HG03159 (cell line): Measurements from ENCODE around the gene HEXD.
"Not testable (repeated sequence)": the region's sequence is repeated elsewhere in the genome, so short reads cannot be mapped to it uniquely, and the experiment has no call there.

Source experiments
- ATAC-seq: cut with Tn5 transposase; IDR thresholded peaks from one replicate; pipeline ENCODE4 v1.9.1; 2021; ENCODE audit warnings: mild to moderate bottlenecking, moderate library complexity; ENCODE audit not compliant: unreplicated experiment

Gene HEXD

DNA sequence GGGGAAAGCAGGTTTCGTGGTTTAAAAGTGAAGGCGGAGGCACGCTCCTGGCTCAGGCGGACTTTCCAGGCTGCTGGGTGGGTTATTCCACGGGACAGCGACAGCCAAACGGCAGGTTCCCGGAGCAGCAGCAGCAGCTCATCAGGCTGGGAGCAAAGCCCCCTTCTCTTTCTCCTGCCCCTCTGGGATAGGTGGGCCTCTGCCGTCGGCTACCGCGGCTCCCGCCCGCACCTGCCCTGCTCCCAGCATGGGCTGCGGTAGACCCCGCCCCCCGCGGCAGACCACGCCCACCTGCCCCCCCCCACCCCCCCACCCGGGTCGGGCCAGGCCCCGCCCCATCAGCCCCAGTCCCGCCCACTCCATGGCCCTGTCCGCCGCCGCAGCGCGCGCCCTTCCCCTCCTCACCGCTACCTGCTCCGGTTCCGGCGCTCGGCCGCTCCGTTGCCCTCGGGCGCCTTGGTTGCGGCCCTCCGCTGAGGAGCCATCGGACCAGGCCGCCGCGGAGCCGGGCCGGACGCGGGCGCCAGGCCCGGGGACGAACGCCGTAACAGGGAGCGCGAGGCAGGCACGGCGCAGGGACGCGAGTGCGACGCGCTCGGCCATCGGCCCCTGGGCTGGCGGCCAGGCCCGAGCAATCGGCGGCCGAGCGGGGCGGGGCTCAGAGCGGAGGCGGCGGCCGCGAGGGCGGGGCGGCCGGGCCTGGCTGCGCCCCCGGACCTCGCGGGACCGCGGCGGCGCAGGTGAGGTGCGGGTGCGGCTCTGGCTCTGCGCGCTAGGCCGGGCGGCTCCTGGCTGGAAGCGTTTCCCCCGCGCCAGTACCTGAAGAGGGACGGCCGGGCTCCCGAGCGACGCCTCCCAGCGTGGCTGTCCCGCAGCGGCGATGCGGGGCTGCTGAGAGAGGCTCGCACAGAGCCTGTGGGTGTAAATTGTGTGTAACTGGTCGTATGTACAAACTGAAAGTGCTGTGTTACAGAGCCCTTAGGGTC, at the start of gene HEXD, which contains the start of gene OGFOD3:
HEXD (plus strand) TSS at position 347 of the 986 bp plus-strand sequence. CDS start 1,453 bp downstream, outside the sequence.
OGFOD3 (minus strand) TSS at position 586 of the 986 bp plus-strand sequence; CDS start at position 485, 101 bp downstream.
- peak; percentile 84 for ATAC-seq

DNA sequence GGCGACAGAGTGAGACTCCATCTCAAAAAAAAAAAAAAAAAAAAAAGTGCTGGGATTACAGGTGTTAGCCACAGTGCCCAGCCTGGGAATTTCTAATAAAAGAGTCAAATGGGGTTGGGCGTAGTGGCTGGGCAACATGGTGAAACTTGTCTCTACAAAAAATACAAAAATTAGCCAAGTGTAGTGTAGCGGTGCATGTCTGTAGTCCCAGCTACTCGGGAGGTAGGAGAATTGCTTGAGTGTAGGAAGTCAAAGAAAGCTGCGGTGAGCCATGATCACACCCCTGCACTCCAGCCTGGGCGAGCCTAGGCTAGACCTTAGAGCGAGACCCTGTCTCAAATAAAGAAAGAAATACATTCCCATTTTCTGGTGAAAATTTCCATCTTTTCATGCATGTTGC, 48.9 kb upstream of the HEXD start:
- no peak for ATAC-seq

DNA sequence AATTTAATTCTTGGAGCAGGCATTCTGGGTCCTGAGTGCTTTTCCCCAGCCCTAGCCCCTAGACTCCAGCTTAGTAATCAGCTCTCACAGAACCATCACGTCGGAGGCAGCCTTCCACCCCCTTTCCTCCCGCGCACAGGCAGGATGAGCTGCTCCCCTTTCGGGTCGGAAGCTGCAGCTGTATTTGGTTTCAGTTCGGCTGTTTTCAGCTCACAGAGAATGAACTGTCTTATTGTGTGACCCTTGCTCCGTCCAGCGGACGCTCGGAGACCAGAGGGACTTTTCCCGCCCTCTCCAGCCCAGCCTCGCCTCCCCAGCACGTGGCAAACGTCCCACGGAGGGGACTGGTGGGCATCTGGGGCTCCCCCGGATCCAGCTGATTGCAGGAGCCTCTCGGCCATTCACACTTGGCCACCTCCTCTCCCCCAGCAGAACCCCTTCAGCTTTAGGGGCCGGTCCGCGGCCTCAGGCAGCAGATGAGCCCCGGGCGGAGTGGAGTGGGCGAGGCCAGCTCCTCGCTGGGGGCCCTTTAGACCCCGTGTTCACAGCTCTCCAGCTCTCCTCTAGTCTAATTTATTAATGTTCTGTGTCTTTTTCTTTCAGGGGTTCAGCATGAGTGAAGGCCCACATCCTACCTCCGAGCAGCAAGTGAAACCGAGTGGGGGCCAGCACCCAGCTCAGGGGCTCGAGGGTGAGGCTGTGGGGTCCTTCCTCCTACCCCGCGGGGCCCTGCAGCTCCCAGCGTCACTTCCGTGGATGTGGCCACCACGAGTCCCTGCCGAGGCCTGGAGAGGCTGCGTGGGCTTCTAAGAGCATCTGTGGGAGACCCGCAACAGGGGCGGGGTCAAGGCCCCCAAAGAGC, 47.4 kb upstream of the HEXD start:
- ATAC-seq: no peak

DNA sequence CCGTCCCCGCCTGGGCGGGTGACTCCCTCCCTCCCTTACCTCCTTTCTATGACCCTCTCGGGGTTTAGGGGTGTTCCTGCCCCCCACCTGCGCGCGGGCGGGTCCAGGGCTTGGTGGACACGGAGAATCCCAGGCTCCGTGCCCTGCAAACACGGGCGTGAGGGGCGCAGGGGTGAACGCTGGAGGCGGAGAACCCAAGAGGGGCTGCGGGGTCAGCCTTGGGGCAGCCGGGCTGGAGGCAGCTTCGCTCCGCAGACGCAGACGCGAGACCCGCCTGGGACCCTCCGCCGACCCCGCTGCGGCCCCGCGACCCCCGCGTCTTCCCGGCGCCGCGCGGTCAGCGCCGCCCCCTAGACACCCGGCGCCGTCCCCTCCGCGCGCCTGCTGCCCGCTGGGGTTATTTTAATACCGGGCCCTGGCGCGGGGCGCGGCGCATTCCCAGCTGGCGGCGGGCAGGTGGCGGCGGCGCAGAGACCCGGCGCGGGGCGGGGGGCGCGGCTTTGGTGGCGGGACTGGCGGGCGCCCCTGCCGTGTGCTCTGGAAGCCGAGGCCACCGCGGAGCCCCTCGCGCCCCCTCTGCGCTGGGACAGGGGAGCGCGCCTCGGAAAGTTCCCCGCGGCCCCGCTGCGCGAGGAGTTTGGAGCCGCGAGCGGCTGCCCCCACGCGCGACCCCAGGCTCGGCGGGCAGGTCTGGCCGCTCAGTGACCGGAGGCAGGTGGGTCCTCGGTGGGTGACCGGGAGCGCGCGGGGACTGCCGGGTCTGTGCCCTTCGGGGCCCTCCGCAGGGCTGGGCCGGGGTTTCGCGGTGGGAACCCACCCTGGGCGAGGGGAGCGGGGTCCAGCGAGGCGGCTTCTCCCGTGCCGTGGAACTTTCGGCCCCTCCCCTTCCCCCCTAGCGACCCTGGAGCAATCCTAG, 46.6 kb upstream of the HEXD start, which contains the start of gene UTS2R:
UTS2R (plus strand) TSS at position 433 of the 916 bp plus-strand sequence. CDS start 2,560 bp downstream, outside the sequence.
- no peak for ATAC-seq

DNA sequence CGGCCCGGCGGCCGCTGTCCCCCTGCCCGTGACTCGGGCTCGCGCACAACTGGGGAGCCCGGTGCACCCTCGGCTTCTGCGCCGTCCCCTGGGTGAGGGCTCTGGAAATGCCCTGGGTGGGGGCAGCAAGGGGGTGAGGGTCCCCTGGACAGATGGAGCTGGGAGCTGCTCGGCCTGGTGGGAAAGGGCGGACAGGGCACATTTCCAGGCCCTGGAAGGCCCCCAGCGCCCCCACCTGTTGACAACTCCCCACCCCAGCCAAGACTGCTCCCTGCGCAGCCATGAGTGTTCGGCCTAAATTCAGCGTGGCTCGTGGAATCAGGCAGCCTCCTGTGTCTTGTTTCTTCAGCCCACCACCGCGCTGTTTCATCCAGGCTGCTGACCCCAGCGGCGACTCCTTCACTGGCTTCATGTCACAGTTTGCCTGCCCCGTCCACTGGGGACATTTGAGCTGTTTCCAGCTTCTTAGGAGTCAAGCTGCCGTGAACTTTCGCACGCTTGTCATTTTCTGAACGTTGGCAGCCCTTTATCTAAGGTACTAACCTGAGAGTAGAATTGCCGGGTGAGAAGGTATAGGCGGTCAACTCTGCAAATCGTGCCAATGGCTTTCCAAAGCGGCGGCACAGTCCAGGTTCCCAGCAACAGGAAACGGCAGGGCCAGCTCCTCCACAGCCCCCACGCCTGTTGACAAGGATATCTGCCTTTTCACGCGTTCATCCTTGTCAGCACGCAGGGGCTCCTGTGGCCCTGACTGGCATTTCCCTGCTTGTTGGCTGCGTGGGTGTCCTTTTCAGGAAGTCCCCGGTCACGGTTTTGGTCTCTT, 45.7 kb upstream of the HEXD start:
- no peak for ATAC-seq

DNA sequence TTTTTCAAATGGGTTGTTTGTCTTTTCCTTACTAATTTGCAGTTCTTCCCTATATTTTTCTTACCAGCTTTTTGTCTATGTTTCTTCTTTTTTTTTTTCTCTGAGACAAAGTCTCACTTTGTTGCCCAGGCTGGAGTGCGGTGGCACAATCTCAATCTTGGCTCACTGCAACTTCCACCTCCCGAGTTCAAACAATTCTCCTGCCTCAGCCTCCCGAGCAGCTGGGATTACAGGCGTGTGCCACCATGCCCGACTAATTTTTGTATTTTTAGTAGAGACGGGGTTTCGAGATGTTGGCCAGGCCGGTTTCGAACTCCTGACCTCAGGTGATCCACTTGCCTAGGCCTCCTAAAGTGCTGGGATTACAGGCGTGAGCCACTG, 45.1 kb upstream of the HEXD start:
- not testable (repeated sequence) for ATAC-seq

DNA sequence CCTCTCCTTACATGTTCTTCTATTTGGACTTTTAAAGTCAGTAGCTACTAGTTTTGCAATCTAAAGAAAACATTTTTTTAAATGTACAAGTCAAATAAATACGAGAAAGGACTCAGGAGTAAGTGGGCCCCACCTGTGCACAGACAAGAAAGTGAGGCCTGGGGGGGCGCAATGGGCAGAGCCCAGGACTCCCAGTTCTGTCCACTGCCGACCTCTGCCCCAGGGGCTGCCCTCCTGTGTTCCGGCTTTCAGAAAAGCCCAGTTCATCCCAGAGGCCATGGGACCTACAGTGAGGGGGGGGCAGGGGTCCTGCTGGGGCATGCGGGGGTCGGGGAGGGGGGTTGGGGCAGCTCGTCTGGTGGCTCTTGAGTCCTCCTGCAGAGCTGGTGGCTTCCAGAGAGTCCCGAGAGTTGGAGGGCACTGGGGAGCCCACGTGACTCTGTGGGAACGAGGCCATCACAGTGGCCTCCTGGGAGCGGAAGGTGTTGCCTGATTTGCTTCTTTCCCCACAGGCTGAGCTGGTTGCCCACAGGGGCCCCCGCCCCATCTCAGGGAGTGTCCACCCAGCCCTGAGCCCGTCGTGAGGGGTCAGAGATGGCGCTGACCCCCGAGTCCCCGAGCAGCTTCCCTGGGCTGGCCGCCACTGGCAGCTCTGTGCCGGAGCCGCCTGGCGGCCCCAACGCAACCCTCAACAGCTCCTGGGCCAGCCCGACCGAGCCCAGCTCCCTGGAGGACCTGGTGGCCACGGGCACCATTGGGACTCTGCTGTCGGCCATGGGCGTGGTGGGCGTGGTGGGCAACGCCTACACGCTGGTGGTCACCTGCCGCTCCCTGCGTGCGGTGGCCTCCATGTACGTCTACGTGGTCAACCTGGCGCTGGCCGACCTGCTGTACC, 44.2 kb upstream of the HEXD start:
- no peak for ATAC-seq

DNA sequence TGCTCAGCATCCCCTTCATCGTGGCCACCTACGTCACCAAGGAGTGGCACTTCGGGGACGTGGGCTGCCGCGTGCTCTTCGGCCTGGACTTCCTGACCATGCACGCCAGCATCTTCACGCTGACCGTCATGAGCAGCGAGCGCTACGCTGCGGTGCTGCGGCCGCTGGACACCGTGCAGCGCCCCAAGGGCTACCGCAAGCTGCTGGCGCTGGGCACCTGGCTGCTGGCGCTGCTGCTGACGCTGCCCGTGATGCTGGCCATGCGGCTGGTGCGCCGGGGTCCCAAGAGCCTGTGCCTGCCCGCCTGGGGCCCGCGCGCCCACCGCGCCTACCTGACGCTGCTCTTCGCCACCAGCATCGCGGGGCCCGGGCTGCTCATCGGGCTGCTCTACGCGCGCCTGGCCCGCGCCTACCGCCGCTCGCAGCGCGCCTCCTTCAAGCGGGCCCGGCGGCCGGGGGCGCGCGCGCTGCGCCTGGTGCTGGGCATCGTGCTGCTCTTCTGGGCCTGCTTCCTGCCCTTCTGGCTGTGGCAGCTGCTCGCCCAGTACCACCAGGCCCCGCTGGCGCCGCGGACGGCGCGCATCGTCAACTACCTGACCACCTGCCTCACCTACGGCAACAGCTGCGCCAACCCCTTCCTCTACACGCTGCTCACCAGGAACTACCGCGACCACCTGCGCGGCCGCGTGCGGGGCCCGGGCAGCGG, 43.4 kb upstream of the HEXD start:
- ATAC-seq: no peak

DNA sequence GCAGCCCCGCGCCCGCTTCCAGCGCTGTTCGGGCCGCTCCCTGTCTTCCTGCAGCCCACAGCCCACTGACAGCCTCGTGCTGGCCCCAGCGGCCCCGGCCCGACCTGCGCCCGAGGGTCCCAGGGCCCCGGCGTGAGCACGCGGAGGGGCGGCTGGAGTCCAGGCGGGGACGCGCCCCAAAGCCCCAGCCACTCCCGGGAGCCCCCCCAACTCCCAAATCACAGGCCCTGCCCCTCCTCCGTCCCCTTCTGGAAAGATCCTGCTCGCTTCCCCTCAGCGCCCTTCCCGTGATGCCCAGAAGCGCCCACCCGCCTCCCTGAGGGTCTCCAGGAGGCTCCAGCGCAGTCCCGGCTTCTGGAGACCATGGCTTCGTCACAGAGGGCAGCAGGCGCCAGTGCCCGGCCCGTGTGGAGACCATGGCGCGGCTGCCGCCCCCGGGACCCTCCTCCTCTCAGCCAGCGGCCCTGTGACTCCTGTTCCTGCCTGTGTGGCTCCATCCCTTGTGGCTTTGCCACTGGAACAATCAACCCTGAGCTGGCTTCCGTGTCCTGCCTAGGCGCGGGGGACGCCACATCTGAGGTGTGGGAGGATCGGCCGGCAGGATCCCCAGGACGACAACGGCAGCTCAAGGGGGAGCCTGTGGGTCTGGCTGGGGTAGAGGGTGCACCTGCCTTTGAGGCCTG, 42.6 kb upstream of the HEXD start:
- no peak for ATAC-seq

DNA sequence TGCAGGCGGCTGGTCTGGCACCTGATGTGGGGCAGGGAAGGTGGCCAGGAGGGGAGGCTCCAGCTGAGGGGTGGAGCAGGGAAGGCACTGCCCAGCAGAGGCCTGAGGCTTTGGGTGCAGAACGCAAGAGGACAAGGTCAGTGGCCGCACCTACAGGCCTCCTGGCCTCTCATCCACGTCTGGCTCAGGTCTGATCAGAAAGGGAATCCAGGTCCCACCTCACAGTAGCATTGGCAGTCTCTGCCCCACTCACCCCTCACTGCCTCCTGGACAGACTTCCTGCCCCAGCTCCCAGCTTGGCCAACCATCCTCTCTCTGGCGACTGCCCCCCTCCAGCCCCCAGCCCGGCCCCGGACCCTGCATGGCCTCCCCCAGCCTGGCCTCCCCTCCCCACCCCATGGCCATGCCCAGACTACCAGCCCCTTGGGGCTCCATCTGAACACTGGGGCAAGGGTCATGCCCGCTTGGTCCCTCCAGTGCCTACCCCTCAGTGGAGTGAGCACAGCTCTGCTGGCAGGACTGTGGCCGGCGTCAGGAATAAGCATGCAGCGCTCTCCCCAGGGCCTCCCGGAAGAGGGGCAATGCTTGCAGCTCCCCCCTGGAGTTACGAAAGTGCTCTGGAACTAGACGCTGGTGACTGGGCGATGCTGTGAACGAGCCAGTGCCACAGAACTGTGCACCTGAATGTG, 42.0 kb upstream of the HEXD start:
- no peak for ATAC-seq

DNA sequence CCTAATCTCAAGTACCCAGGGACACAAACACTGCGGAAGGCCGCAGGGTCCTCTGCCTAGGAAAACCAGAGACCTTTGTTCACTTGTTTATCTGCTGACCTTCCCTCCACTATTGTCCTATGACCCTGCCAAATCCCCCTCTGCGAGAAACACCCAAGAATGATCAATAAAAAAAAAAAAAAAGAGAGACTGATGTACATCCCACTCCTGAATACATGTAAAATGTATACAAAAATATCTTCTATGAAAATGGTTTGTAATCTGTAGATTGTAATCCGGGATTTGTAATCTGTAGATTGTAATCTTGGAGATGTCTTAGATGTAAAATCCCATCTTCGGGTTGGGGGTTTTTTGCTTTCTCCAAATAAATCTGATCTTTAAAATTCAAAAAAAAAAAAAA, 40.9 kb upstream of the HEXD start:
- not testable (repeated sequence) for ATAC-seq

DNA sequence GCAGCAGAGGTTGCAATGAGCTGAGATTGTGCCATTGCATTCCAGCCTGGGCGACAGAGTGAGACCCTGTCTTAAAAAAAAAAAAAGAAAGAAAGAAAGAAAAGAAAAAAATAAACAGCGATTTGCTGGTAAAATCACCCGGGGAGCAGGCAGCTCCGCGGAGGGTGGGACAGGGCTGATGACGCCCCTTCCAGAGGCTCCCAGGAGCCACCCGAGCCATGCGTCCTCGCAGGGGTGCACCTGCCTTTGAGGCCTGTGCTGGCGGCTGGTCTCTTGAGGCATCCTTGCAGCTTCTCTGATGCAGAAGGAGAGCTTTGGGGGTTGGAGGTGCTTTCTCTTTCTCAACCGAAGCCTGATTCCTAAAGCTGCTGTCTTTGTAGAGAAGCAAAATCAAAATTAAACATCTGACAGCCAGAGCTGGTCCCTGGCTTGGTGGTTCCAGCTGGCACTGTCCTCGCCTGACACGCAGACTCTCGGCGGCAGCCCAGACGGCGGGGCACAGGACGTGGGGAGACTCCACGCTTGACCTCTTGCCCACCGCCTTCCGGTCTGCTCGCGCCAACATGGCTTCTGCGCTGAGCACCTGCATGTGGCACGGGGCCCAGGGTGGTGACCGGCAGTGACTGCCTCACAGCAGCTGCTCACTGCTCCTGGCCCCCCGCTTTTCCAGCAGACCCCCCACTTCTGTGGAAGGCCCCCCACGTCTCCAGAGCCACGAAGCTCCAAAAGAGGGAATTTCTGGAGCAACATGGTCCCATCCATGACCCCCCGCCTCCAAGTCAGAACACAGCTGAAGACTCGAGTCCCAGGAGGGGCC, 40.0 kb upstream of the HEXD start:
- no peak for ATAC-seq

DNA sequence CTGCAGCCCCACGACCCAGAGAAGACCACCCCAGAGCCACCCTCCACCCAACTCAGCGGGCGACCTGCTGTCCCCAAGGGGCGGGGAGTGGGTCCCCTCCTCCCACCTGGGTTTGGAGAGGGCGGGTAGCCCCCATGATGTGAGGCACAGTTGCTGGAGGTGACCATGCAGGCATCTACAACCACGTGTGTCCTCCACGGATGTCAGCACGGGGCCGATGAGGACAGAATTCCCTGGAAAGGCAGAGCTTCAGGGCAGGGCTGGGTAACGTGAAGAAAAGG, 39.5 kb upstream of the HEXD start:
- no peak for ATAC-seq

DNA sequence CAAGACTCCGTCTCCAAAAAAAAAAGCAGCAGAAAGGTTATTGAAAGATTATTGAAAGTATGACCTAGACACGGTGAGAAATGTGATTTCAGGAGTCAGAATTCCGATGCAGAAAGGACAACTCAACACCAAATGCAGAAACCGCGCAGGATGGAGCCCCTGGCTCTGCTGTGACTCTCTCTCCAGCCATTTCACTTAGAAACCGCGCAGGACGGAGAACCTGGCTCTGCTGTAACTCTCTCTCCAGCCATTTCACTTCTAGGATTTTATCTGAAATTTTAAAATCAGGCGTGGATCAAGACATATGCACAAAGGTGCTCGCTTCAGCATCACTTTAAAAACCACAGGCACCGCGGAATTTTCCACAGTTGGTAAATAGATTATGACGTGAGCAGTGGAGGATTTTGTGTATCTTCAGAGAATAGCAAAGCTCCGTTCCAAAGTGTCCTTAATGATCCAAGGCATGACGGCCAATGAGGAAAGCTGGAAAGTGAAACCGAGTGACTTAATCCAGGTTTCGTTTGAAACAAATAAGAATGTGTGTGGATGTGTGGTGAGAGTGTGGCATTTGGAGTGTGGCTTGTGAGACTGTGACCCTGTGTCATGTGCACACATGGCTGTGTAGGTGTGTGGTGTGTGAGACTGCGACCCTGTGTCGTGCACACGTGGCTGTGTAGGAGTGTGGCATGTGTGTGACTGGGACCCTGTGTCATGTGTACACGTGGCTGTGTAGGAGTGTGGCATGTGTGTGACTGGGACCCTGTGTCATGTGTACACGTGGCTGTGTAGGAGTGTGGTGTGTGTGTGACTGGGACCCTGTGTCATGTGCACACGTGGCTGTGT, 37.1 kb upstream of the HEXD start:
- no peak for ATAC-seq

DNA sequence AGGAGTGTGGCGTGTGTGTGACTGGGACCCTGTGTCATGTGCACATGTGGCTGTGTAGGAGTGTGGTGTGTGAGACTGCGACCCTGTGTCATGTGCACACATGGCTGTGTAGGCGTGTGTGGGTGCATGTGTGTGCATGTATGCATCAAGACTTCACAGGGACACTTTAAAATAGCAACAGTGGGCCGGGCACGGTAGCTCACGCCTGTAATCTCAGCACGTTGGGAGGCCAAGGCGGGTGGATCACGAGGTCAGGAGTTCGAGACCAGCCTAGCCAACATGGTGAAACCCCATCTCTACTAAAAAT, 36.5 kb upstream of the HEXD start:
- ATAC-seq: not testable (repeated sequence)
